Ascending aorta (tissue), 2 donors: Measurements from ENCODE around the gene DDX25. TPM values are rescaled to one million over a fixed set of nuclear protein-coding genes. Genes with fewer than 3 reads are reported as not detected.

Source experiments
- DNase-seq, 2 donors: peaks; one replicate each; pipeline ENCODE4 v3.0.0-alpha.2; 2019; ENCODE audit warnings: low spot score in 2 of 2
- H3K27ac ChIP-seq, 2 donors: fragments of 200-600 bp; sonication (generic); one replicate each; pipeline ENCODE4 v1.5.1; 2016 to 2017; ENCODE audit warnings: mild to moderate bottlenecking in 1 of 2
- H3K27me3 ChIP-seq: fragments of 200-600 bp; sonication (generic); one replicate; pipeline ENCODE4 v1.5.1; 2017
- H3K36me3 ChIP-seq, 2 donors: fragments of 200-600 bp; sonication (generic); one replicate each; pipeline ENCODE4 v1.5.1; 2016
- H3K4me1 ChIP-seq, 2 donors: fragments of 200-600 bp; sonication (generic); one replicate each; pipeline ENCODE4 v1.5.1; 2016 to 2017; ENCODE audit warnings: mild to moderate bottlenecking in 1 of 2
- H3K4me3 ChIP-seq, 2 donors: fragments of 200-600 bp; sonication (generic); one replicate each; pipeline ENCODE4 v1.5.1; 2016 to 2017; ENCODE audit warnings: mild to moderate bottlenecking in 1 of 2
- H3K9me3 ChIP-seq, 2 donors: fragments of 200-600 bp; sonication (generic); one replicate each; pipeline ENCODE4 v1.5.1; 2016
- CTCF ChIP-seq, 3 experiments: fragments of 200-600 bp in 2 of 3; fragments of 450-650 bp in 1 of 3; sonication (generic) in 2 of 3; IDR thresholded peaks; one replicate each; pipeline ENCODE4 v1.5.1; 2016 to 2019; ENCODE audit warnings: antibody characterized with exemption in 3 of 3, mild to moderate bottlenecking in 1 of 3, moderate library complexity in 1 of 3
- intact Hi-C: fragments of 100-400 bp; cut with DNase I; formaldehyde crosslinking; loops from one replicate; pipeline ENCODE4 v1.15.1; 2023
- total RNA-seq: library from RNA; depleted of rRNA; stranded (reverse); fragments of >200 nt; gene quantifications from one replicate; pipeline ENCODE4 v1.1.0, GENCODE V29; 2016

The DDX25 gene
- total RNA-seq, 1 donor from 2014 or later, result not detected

GRCh38 chr11:125939081-125939521 lies 34.8 kb downstream of the DDX25 start:
- DNase-seq, result no peak
- no peak for TF ChIP-seq CTCF (IDR thresholded peaks at IDR 0.05)
- Histone ChIP-seq H3K27ac (no peak overlapping the region), H3K4me1 (no peaks in the 10 kb centered on the region), H3K36me3 (no peaks in the 10 kb centered on the region), H3K4me3 (no peak overlapping the region), H3K27me3 (no peaks in the 10 kb centered on the region), H3K9me3 (no peaks in the 10 kb centered on the region)
- intact Hi-C loops, result no loop called here

- no peak for TF ChIP-seq CTCF (IDR thresholded peaks at IDR 0.05)
- DNase-seq, result no peak
- Histone ChIP-seq H3K36me3 (no peaks in the 10 kb centered on the region), H3K27me3 (no peaks in the 10 kb centered on the region), H3K9me3 (no peaks in the 10 kb centered on the region), H3K27ac (no peak overlapping the region), H3K4me3 (no peak overlapping the region), H3K4me1 (no peaks in the 10 kb centered on the region)
- intact Hi-C loops, result loop anchor here (5.0 kb wide), 1 partner anchor 252 kb away; no protein-coding TSS in a partner anchor
Measured at GRCh38 chr11:125940145-125940544, 35.8 kb downstream of the DDX25 start.

GRCh38 chr11:125941267-125941618 lies 36.9 kb downstream of the DDX25 start:
- TF ChIP-seq CTCF (IDR thresholded peaks at IDR 0.05), result no peak
- intact Hi-C loops, result loop anchor here (5.0 kb wide), 1 partner anchor 251 kb away; no protein-coding TSS in a partner anchor

GRCh38 chr11:125941619-125942611 lies 37.6 kb downstream of the DDX25 start:
- Histone ChIP-seq H3K27me3 (no peaks in the 10 kb centered on the region), H3K27ac (no peak overlapping the region), H3K9me3 (no peaks in the 10 kb centered on the region), H3K4me3 (no peak overlapping the region), H3K4me1 (no peaks in the 10 kb centered on the region), H3K36me3 (no peaks in the 10 kb centered on the region)
- DNase-seq, result no peak
- intact Hi-C loops, result loop anchor here (5.0 kb wide), 1 partner anchor 250 kb away; no protein-coding TSS in a partner anchor
- TF ChIP-seq CTCF (IDR thresholded peaks at IDR 0.05), result peak in 2 of 3 experiments; percentile 16 to 48

More at GRCh38 chr11:125941267-125941618, 36.9 kb downstream of the DDX25 start:
- Histone ChIP-seq H3K36me3 (no peaks in the 10 kb centered on the region), H3K4me1 (no peaks in the 10 kb centered on the region), H3K27ac (no peak overlapping the region), H3K9me3 (no peaks in the 10 kb centered on the region), H3K27me3 (no peaks in the 10 kb centered on the region), H3K4me3 (no peak overlapping the region)
- peak in 1 of 2 donors; percentile 21 for DNase-seq

- no peaks in the 10 kb centered on the region for H3K9me3 ChIP-seq
- no peaks in the 10 kb centered on the region for H3K27me3 ChIP-seq
- TF ChIP-seq CTCF (IDR thresholded peaks at IDR 0.05), result no peak
- H3K36me3 ChIP-seq, result no peaks in the 10 kb centered on the region
- H3K27ac ChIP-seq, result no peak overlapping the region
- no peak overlapping the region for H3K4me3 ChIP-seq
- DNase-seq, result peak in 1 of 2 donors; percentile 52
- intact Hi-C loops, result loop anchor here (5.0 kb wide), 1 partner anchor 249 kb away; no protein-coding TSS in a partner anchor
- no peaks in the 10 kb centered on the region for H3K4me1 ChIP-seq
Measured at GRCh38 chr11:125942771-125943428, 38.6 kb downstream of the DDX25 start.
